MCF 10A (cell line): Measurements from ENCODE around the gene TMEM163. TPM values are rescaled to one million over a fixed set of nuclear protein-coding genes. Genes with fewer than 3 reads are reported as not detected.

Source experiments
- BruUV-seq: library from RNA; stranded (reverse); fragments of 400-500 nt; replicated peaks from 2 replicates; lab custom pipeline; 2021; lab: Mats Ljungman, UMichigan
- CTCF ChIA-PET: fragments of 300-600 bp; sonication (Branson Sonifier 250); formaldehyde crosslinking; extraction: SDS; loops from one replicate; lab custom pipeline; 2021; ENCODE audit warnings: antibody characterized with exemption, inconsistent platforms; lab: Yijun Ruan, JAX
- POLR2A ChIA-PET: fragments of 300-600, 350-650 bp; sonication (Branson Sonifier 250); formaldehyde crosslinking; extraction: SDS; loops from one replicate; lab custom pipeline; 2020; ENCODE audit warnings: antibody characterized with exemption, inconsistent platforms; lab: Yijun Ruan, JAX
- DNase-seq: peaks from one replicate; pipeline ENCODE4 v3.0.0-alpha.2; 2018; ENCODE audit not compliant: unreplicated experiment
- H3K27ac Mint-ChIP-seq: one replicate; pipeline ENCODE4 v1.8.0; 2022; ENCODE audit warnings: mild to moderate bottlenecking, low read depth, mixed read lengths; ENCODE audit not compliant: unreplicated experiment
- H3K27me3 Mint-ChIP-seq: one replicate; pipeline ENCODE4 v1.8.0; 2022; ENCODE audit warnings: mixed read lengths; ENCODE audit not compliant: insufficient read depth, unreplicated experiment
- H3K36me3 Mint-ChIP-seq: one replicate; pipeline ENCODE4 v1.8.0; 2022; ENCODE audit warnings: mild to moderate bottlenecking, moderate library complexity, mixed read lengths; ENCODE audit not compliant: insufficient read depth, unreplicated experiment
- H3K4me1 Mint-ChIP-seq: one replicate; pipeline ENCODE4 v1.8.0; 2022; ENCODE audit warnings: mixed read lengths; ENCODE audit not compliant: insufficient read depth, unreplicated experiment
- H3K4me3 Mint-ChIP-seq: one replicate; pipeline ENCODE4 v1.8.0; 2022; ENCODE audit warnings: mild to moderate bottlenecking, moderate library complexity, mixed read lengths; ENCODE audit not compliant: unreplicated experiment
- H3K9me3 Mint-ChIP-seq: one replicate; pipeline ENCODE4 v1.8.0; 2022; ENCODE audit warnings: mixed read lengths; ENCODE audit not compliant: unreplicated experiment
- intact Hi-C: fragments of 100-400 bp; cut with micrococcal nuclease; formaldehyde crosslinking; loops from 2 replicates; pipeline ENCODE4 v1.14.1; 2022
- total RNA-seq: library from RNA; stranded (reverse); gene quantifications from 2 replicates; pipeline ENCODE4 v1.2.3, GENCODE V29; 2022
- TF ChIP-seq, protein P1 (sequence below): fragments of 200-600 bp; IDR thresholded peaks from one replicate; pipeline ENCODE4 v1.8.0; 2022; ENCODE audit warnings: antibody characterized with exemption, mild to moderate bottlenecking; ENCODE audit not compliant: unreplicated experiment

Gene TMEM163
- total RNA-seq, 1 experiment from 2014 or later: not detected

DNA sequence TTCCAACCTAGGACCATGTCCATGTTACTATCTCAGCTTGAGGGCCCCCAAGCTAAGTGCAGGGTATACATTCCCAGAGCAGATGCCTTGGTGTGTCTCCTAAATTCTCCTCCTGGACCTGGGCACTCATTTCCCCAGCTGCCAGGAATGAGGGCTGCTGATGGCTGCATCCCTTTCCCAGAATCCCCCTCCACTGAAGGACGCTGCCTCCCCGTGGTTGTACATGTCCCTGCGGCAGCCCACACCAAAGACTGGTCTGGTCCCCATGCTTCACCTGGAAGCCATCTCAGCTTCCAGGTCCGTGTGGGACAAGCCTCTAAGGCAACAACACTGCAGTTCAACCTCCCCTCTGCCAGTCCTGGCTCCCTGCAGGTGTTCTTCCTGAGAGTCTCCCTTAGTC, 14.6 kb downstream of the TMEM163 start:
- ChIA-PET POLR2A (interaction anchor here (1.6 kb wide), 1 partner anchor 10 kb away, joined by 3 read pairs; no protein-coding TSS in a partner anchor), CTCF (interaction anchor here (0.9 to 1.2 kb wide), 2 partner anchors 11 to 253 kb away, joined by 3 to 5 read pairs; no protein-coding TSS in a partner anchor)
- Mint-ChIP-seq H3K36me3 (peaks cover 7% of the 10 kb centered on the region), H3K4me1 (no peaks in the 10 kb centered on the region), H3K27ac (no peak overlapping the region), H3K4me3 (no peak overlapping the region), H3K9me3 (no peaks in the 10 kb centered on the region), H3K27me3 (peaks cover 34% of the 10 kb centered on the region)
- no TSS peak for BruUV-seq
- intact Hi-C loops: no loop called here
- DNase-seq: no peak
- TF ChIP-seq, protein P1, sequence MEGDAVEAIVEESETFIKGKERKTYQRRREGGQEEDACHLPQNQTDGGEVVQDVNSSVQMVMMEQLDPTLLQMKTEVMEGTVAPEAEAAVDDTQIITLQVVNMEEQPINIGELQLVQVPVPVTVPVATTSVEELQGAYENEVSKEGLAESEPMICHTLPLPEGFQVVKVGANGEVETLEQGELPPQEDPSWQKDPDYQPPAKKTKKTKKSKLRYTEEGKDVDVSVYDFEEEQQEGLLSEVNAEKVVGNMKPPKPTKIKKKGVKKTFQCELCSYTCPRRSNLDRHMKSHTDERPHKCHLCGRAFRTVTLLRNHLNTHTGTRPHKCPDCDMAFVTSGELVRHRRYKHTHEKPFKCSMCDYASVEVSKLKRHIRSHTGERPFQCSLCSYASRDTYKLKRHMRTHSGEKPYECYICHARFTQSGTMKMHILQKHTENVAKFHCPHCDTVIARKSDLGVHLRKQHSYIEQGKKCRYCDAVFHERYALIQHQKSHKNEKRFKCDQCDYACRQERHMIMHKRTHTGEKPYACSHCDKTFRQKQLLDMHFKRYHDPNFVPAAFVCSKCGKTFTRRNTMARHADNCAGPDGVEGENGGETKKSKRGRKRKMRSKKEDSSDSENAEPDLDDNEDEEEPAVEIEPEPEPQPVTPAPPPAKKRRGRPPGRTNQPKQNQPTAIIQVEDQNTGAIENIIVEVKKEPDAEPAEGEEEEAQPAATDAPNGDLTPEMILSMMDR: no peak

DNA sequence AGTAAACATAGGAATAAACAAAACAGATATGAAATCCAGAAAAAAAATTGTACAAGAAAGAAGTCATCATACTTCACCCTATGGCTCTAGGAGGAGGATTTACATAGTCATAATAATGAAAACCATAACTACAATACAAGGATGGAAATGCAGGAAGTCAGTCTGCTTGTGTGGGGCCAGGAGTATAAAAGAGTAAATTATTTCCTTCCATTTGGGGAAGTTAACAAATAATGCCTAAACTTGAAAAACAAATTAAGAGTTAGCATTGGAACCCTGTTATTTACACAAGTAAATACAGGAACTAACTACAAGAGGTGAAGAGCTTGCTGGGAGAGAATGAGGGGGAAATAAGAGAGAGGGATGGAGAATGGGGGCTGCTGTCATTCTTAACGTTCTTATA, 15.4 kb downstream of the TMEM163 start:
- POLR2A ChIA-PET: interaction anchor here (1.6 kb wide), 1 partner anchor 11 kb away, joined by 3 read pairs; no protein-coding TSS in a partner anchor

DNA sequence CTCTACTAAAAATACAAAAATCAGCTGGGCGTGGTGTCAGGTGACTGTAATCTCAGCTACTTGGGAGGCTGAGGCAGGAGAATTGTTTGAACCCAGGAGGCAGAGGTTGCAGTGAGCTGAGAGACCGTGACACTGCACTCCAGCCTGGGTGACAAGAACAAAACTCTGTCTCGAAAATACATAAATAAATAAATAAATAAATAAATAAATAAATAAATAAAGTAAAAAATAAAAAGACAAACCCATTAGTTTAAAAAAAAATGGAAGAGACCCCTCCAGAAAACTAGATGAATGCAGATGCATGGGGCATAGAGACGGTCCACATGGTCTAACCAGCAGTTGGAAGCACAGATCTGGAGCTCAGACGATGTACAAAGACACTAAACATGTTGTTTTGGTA, 18.1 kb downstream of the TMEM163 start:
- CTCF ChIA-PET: interaction anchor here (0.5 to 0.6 kb wide), 2 partner anchors 11 to 174 kb away, joined by 3 to 4 read pairs; no protein-coding TSS in a partner anchor
- Mint-ChIP-seq H3K4me1 (no peaks in the 10 kb centered on the region), H3K27ac (no peak overlapping the region), H3K27me3 (peaks cover 36% of the 10 kb centered on the region), H3K4me3 (no peak overlapping the region), H3K36me3 (peaks cover 7% of the 10 kb centered on the region), H3K9me3 (no peaks in the 10 kb centered on the region)
- intact Hi-C loops: no loop called here
- BruUV-seq: no TSS peak
- TF ChIP-seq, protein P1: no peak
- POLR2A ChIA-PET: interaction anchor here (0.7 kb wide), 1 partner anchor 117 kb away, joined by 3 read pairs; no protein-coding TSS in a partner anchor
- no peak for DNase-seq

More for the DNA sequence above, 15.4 kb downstream of the TMEM163 start:
- DNase-seq: no peak
- no peaks in the 10 kb centered on the region for H3K4me1 Mint-ChIP-seq
- intact Hi-C loops: no loop called here
- H3K36me3 Mint-ChIP-seq: peaks cover 7% of the 10 kb centered on the region
- TF ChIP-seq, protein P1: no peak
- CTCF ChIA-PET: interaction anchor here (0.5 to 1.2 kb wide), 4 partner anchors 10 to 252 kb away, joined by 3 to 5 read pairs (median 4); no protein-coding TSS in a partner anchor
- H3K27ac Mint-ChIP-seq: no peak overlapping the region
- H3K4me3 Mint-ChIP-seq: no peak overlapping the region
- BruUV-seq: no TSS peak
- H3K27me3 Mint-ChIP-seq: peaks cover 39% of the 10 kb centered on the region
- H3K9me3 Mint-ChIP-seq: no peaks in the 10 kb centered on the region

DNA sequence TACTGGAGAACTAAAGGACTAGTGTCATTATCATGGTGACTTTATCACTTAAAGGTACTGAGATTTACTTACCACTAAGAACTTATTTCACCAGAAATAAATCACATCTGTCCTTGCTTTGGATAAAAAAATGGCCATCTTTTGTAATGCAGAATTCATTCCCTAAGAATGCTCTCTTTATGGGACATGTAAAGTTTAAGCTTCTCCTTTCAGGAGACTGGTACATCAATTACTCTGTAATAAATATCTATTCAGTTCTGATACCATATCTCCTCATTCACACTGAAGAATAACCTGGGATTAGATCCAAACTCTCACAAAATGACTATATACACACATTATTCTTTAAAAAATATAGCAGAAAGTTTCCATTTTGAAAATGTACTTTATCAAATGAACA, 24.4 kb downstream of the TMEM163 start:
- intact Hi-C loops: no loop called here
- ChIA-PET POLR2A (no interaction called here), CTCF (interaction anchor here (0.5 kb wide), 1 partner anchor 248 kb away, joined by 3 read pairs; no protein-coding TSS in a partner anchor)
- Mint-ChIP-seq H3K36me3 (no peaks in the 10 kb centered on the region), H3K4me3 (no peak overlapping the region), H3K27me3 (peaks cover 14% of the 10 kb centered on the region), H3K9me3 (no peaks in the 10 kb centered on the region), H3K27ac (no peak overlapping the region), H3K4me1 (no peaks in the 10 kb centered on the region)
- BruUV-seq: no TSS peak
- no peak for DNase-seq
- TF ChIP-seq, protein P1: no peak
